Activated naive CD4-positive, alpha-beta T cell treated with anti-CD3 and anti-CD28 coated beads, Interleukin-2, amount 10 ng/mL, durations not matched to agents 5 hours and 36 hours (primary cell): ENCODE results near the gene AP3S2. TPM values are rescaled to one million over a fixed set of nuclear protein-coding genes. Genes with fewer than 3 reads are reported as not detected.

Experiments
- microRNA-seq: library from miRNA; unstranded; fragments of <30 nt; microRNA quantifications from one replicate; pipeline ENCODE4 v1.2.0, GENCODE V29; 2022; ENCODE audit warnings: borderline microRNAs expressed, borderline replicate concordance
- total RNA-seq, 2 experiments: library from RNA; stranded (reverse); gene quantifications; one replicate each; pipeline ENCODE4 v1.2.3, GENCODE V29; 2021

The AP3S2 gene
- total RNA-seq, result 10 to 100 TPM; 21.6 to 22.1 TPM

DNA sequence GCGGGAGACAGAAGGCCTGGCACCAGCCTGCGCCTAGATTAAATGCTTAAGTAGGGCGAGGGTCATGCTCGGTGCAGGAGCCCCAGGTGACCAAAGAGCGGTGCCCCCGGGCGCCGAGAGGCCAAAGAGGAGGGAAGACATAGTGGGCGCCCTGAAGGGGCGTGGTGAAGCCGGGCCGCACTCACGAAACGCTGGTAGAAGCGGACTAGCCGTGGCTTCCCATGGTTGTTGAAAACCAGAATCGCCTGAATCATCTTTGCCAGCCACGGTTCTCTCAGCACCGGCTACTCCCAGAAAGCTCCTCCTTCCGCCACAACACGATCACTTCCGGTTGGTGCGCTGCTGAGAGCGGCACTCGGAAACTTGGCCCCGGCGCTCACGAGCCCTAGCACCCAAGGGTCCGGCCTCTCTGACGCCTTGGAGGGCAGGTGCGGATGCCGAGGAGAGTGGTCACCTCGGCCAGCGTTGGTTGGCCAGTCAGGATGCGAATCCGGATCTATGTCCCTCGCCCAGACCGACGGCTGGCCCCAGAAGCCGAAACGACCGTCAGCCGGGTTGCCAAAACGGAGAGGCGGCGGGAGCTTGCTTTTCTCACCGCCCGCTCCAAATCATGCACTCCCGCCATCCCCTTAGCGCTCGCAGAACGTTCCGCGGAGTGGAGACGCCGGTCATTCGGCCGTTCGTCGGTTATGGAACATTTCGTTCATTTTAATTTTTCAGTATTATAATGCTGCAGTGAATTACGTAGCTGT lies at the start of gene AP3S2:
Gene AP3S2, minus strand, starts transcription at position 299 of the 752 bp plus-strand sequence. Its CDS starts 45 bp downstream, at position 254.

DNA sequence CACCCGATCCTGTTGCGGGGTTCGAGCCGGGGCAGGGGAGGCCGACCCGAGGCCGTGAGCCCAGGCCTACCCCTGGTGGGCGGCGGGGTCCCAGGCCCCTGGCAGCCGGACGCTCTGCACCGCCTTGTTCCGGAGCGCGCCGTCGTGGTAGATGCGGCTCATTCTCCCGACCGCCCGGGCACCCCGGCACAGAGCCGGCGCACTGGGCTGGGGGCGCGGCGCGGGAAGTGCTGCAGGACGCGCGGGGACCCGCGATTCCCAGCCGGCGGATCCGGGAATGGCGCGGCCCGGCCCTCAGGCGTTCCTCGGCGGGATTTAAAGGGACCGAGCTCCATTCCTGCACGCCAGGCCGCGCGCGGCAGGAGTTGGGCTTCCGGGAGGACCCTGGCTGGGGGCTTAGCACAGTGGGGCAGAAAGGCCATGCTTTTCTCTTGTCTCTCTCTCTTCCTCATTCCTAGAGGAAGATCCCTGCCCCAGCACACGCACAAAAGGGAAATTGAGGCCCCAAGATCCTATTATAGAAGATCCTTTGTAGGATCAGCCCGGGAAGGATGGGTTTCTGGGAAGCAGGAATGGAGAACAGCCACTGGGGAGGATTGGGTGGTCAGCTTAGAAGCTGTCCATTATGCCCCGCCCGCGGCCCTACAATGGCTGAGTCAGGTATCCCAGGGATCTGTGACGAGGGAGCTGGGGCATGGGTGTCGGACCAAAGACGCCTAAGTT lies 19.0 kb upstream of the AP3S2 start, which contains the start of gene ARPIN:
Gene ARPIN, minus strand, starts transcription at position 279 of the 723 bp plus-strand sequence. Its CDS starts 117 bp downstream, at position 162.

Small RNAs within 50 kb of the gene (microRNA-seq; reads per million reads assigned to microRNA genes)
- gene MIR5009 (not detected), gene MIR5094 (not detected)

Other genes with a start within 250 kb of the AP3S2 start
- under 1 TPM; 0.07 to 0.08 TPM for gene KIF7, start 238.5 kb downstream of the AP3S2 start, total RNA-seq
- gene PLIN1, start 214.6 kb downstream of the AP3S2 start, total RNA-seq, result not detected
- gene PEX11A, start 203.2 kb downstream of the AP3S2 start, total RNA-seq, result 1 to 10 TPM; 1.2 to 1.5 TPM
- not detected for gene WDR93, start 203.2 kb downstream of the AP3S2 start, total RNA-seq
- 1 to 10 TPM; 1.2 to 1.4 TPM for gene MESP1, start 142.7 kb downstream of the AP3S2 start, total RNA-seq
- gene MESP2, start 117.7 kb downstream of the AP3S2 start, total RNA-seq, result not detected
- 1 to 10 TPM; 1.0 to 1.4 TPM for gene ANPEP, start 79.1 kb downstream of the AP3S2 start, total RNA-seq
- gene ARPIN, start 19.0 kb upstream of the AP3S2 start, total RNA-seq, result not detected
- gene ZNF710, start 107.3 kb upstream of the AP3S2 start, total RNA-seq, result 10 to 100 TPM; 20.5 to 23.7 TPM
- gene IDH2, start 208.5 kb upstream of the AP3S2 start, total RNA-seq, result 100 to 1,000 TPM; 208 to 213 TPM